Fibroblast of skin of left biceps (primary cell): ENCODE measurements around the gene PERP.
"Not testable (repeated sequence)": the region's sequence is repeated elsewhere in the genome, so short reads cannot be mapped to it uniquely, and the experiment has no call there.

Source experiments
- DNase-seq, 2 experiments: peaks; one replicate each; pipeline ENCODE4 v3.0.0-alpha.2; 2013; ENCODE audit warnings: low read depth in 2 of 2

The PERP gene

GRCh38 chr6:138107078-138107751, at the start of gene PERP:
PERP (minus strand) TSS chr6:138107419; CDS start chr6:138107340, 79 bp downstream.
- DNase-seq = no peak

- no peak for DNase-seq
Measured at GRCh38 chr6:138155443-138155842, 48.2 kb upstream of the PERP start.

- no peak for DNase-seq
Measured at GRCh38 chr6:138146544-138146943, 39.3 kb upstream of the PERP start.

- no peak for DNase-seq
Measured at GRCh38 chr6:138145402-138145801, 38.2 kb upstream of the PERP start.

GRCh38 chr6:138142806-138143205, 35.6 kb upstream of the PERP start:
- DNase-seq = no peak

- DNase-seq = no peak
Measured at GRCh38 chr6:138129190-138129589, 22.0 kb upstream of the PERP start.

GRCh38 chr6:138128096-138128495, 20.9 kb upstream of the PERP start:
- no peak for DNase-seq

GRCh38 chr6:138124096-138124495, 16.9 kb upstream of the PERP start:
- no peak for DNase-seq

GRCh38 chr6:138119976-138120375, 12.8 kb upstream of the PERP start:
- DNase-seq = no peak

GRCh38 chr6:138119229-138119628, 12.0 kb upstream of the PERP start:
- DNase-seq = not testable (repeated sequence)

GRCh38 chr6:138117376-138117914, 10.2 kb upstream of the PERP start:
- DNase-seq = no peak

GRCh38 chr6:138116661-138116999, 9.4 kb upstream of the PERP start:
- DNase-seq = no peak

GRCh38 chr6:138115877-138116660, 8.8 kb upstream of the PERP start:
- DNase-seq = peak; percentile 15 to 24

- DNase-seq = no peak
Measured at GRCh38 chr6:138115201-138115600, 8.0 kb upstream of the PERP start.

- DNase-seq = no peak
Measured at GRCh38 chr6:138113588-138114210, 6.5 kb upstream of the PERP start.

GRCh38 chr6:138110229-138110628, 3.0 kb upstream of the PERP start:
- DNase-seq = no peak

- peak; percentile 23 to 27 for DNase-seq
Measured at GRCh38 chr6:138109042-138109997, 2.1 kb upstream of the PERP start.

- no peak for DNase-seq
Measured at GRCh38 chr6:138107752-138108592, 753 bp upstream of the PERP start.

- no peak for DNase-seq
Measured at GRCh38 chr6:138106665-138107077, 548 bp downstream of the PERP start.

- no peak for DNase-seq
Measured at GRCh38 chr6:138105880-138106664, 1.1 kb downstream of the PERP start.
